ENCODE results near the gene FNDC5. TPM values are rescaled to one million over a fixed set of nuclear protein-coding genes. Genes with fewer than 3 reads are reported as not detected.

The FNDC5 gene
- total RNA-seq, 1 experiment from 2014 or later: 0.42 TPM

DNA sequence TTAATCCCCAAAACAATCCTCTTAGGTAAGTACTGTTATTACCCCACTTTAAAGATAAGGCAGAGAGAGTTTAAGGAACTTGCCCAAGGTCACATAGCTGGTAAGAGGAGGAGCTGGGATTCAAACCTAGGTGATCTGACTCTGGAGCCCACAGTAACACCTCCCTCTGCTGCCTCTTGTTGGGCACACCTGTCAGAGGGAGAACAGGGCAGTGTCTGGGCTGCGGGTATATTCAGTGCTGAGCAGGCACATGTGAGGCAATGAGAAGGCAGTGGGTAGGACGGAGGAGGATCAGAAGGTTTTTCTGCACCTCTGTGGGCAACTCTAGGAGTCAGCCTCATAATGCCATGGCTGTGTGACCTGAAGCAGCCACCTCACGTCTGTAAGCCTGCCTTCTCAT is 17.4 kb upstream of the FNDC5 start:
- no peak for DNase-seq (ENCODE audit: low read depth, low spot score)
- in situ Hi-C loops (cut with HindIII; ENCODE audit: low pct_unique_long_range_greater_than_20kb, low sequenced_read_pairs): no loop called here

DNA sequence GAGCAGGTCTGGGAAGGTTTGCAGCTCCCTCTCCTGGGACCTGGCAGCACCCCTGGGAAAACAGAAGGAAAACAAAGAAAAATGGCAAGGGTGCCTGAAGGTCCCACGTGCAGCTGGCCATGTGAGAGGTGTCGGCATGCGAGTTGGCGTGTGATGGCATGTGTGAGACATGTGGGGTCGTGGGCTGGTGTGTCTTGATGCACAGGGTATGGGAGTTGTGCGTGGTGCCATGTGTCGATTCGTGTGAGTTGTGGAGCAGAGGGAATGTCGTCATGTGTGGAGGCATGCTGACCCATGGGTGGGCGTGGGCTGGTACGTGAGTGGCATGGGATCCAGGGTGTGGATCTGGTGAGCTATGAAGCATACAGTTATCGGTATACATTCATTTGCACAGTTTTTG is 16.9 kb upstream of the FNDC5 start:
- in situ Hi-C loops (cut with HindIII; ENCODE audit: low pct_unique_long_range_greater_than_20kb, low sequenced_read_pairs): no loop called here

DNA sequence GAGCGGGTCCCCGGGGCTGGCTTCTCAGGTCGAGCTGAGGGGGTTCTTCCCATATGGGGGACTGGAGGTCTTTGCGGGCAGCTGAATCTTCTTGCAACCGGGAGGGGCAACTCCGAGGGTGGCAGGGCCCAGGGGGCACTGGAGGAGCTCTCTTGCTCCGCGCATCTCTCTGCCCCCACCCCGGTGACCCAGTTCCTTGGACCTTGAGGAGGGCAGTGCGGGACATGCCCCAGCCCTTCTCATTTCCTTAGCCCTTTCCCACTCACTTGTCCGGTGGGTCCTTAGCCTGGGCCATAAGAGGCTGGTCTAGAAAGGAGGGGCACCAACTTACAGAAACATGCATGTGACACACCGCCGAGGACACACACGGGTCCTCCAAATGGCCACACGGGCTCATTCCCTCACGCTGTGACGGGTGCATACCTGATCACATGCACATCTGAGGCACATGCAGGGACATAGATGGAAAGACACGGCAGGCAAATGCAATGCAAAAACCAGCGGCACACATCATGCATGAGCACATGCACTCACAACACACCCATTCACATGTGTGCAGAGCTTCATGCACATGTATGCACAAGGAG is 16.2 kb upstream of the FNDC5 start:
- DNase-seq (ENCODE audit: low read depth, low spot score): no peak
- in situ Hi-C loops (cut with HindIII; ENCODE audit: low pct_unique_long_range_greater_than_20kb, low sequenced_read_pairs): no loop called here

More for the DNA sequence above, 16.9 kb upstream of the FNDC5 start:
- DNase-seq (ENCODE audit: low read depth, low spot score): no peak

DNA sequence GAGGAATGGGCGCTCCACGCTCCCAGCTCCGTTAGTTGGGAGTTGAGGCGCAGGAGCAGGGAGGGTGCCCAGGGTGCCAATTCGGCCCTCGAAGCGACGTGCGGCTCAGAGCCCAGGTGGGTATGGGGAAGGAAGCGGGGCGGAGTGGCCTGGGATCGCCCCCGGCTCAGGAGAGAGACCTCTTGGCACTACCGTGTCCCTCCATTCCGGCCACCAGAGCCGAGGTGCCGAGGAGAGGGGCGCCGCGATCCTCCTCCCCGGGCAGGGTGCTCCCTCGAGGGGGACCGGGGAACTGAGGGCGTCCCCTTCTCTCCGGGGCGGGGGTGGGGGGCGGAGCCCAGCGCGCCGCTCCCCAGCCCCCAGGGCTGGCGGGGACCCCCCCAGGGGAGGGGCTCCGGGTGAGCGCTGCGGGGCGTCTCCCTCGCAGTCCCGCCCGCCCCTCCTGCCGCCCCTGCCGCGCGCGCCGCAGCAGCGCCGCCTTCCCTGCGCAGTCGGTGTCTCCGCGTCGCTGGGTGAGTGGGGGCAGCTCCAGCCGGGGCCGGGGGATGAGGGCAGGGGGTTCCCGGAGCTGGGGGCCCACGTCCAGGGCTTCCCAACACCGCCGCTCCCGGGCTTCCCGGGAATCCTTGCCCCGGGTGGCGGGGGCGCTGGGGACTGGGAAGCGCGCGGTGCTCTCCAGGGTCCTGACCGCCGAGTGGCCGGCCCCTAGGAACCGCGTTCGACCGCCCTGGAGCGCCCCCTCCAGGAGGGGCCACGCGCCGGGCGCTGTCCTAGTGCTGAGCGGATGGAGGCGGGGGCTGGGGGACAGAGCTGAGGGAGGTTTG is 15.5 kb upstream of the FNDC5 start, which contains the start of gene HPCA:
Gene HPCA (plus strand): TSS at position 488 of the 824 bp plus-strand sequence. CDS start 2,408 bp downstream, outside the sequence.
- in situ Hi-C loops (cut with HindIII; ENCODE audit: low pct_unique_long_range_greater_than_20kb, low sequenced_read_pairs): no loop called here
- DNase-seq (ENCODE audit: low read depth, low spot score): peak; percentile 47

DNA sequence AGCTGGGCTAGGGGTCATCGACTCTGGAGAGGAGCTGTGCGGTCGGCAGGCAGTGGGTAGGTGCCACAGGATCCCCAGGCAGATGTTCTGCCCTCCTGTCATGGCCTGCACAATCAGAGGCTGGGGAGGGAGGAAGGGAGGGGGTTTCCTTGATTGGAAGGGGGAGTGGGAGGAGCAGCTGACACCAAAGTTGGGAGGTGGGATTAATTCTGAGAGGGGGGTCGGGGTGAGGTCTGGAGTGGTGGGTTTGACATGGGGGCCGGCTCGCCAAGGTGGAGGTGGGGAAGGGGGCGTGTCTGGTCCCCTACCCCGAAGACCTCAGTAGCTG is 14.9 kb upstream of the FNDC5 start:
- in situ Hi-C loops (cut with HindIII; ENCODE audit: low pct_unique_long_range_greater_than_20kb, low sequenced_read_pairs): no loop called here
- no peak for DNase-seq (ENCODE audit: low read depth, low spot score)

DNA sequence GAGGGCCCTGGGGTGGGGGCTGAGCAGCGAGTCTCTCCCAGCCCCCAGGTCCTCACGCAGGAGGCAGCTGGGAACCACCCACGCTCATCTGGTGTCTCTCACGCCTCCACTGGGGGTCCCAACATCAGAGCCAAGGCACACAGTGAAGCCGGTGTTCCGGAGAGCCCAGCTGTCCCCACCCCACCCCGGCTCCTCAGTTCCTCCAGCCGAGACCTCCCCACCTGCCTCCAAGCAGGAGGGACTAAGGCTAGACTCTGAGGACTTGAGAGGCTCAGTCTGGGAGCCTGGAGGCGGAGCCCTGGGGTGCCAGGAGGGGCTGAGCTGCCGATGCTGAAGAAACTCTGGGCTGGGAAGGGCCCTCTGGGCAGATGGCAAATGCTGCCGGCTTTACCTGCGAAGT is 14.0 kb upstream of the FNDC5 start:
- in situ Hi-C loops (cut with HindIII; ENCODE audit: low pct_unique_long_range_greater_than_20kb, low sequenced_read_pairs): no loop called here

DNA sequence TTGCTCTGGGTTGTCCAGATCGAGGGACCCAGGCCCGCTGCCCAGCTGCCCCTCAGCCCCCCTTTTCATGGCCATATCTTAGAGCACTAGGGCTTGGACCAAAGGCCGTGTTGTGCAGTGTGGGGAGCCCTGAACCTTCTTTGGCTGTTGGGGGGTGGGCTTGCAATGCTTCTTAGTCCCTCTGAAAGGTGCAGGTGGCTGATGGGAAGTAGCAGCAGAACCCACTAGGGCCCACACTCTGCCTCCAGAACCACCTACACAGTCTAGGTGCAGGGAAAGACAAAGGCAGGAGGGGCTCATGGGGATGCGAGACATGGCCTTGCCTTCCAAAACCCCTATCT is 13.3 kb upstream of the FNDC5 start:
- in situ Hi-C loops (cut with HindIII; ENCODE audit: low pct_unique_long_range_greater_than_20kb, low sequenced_read_pairs): no loop called here
- DNase-seq (ENCODE audit: low read depth, low spot score): no peak

More for the DNA sequence above, 14.0 kb upstream of the FNDC5 start:
- DNase-seq (ENCODE audit: low read depth, low spot score): no peak

DNA sequence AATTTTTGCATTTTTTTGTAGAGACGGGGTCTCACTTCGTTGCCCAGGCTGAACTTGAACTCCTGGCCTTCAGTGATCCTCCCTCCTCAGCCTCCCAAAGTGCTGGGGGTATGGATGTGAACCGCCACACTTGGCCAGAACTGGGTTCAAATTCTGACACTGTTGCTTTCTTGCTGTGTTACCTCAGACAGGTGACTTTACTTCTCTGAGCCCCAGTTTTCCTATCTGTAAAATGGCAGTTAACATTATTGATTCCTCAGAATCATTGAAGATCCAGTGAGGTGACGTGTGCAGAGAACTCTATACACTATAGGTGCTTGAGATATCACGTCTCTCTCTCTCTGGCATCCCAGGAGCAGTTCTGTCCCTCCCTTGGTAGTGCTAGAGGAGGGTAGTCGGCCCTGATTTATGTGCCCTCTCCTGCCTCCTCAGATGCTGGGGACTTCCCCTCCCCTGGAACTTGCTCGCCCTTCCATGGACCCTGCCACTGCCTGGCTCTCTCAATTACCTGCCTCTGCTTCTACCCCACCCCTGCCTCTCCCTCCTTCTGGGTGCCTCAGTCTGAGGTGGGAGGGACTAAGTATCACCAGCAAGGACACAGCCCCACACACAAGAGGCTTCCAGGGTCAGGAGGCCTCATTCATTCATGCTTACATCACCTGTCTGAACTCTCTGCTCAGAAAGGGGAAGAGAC is 12.8 kb upstream of the FNDC5 start:
- no peak for DNase-seq (ENCODE audit: low read depth, low spot score)
- in situ Hi-C loops (cut with HindIII; ENCODE audit: low pct_unique_long_range_greater_than_20kb, low sequenced_read_pairs): no loop called here

DNA sequence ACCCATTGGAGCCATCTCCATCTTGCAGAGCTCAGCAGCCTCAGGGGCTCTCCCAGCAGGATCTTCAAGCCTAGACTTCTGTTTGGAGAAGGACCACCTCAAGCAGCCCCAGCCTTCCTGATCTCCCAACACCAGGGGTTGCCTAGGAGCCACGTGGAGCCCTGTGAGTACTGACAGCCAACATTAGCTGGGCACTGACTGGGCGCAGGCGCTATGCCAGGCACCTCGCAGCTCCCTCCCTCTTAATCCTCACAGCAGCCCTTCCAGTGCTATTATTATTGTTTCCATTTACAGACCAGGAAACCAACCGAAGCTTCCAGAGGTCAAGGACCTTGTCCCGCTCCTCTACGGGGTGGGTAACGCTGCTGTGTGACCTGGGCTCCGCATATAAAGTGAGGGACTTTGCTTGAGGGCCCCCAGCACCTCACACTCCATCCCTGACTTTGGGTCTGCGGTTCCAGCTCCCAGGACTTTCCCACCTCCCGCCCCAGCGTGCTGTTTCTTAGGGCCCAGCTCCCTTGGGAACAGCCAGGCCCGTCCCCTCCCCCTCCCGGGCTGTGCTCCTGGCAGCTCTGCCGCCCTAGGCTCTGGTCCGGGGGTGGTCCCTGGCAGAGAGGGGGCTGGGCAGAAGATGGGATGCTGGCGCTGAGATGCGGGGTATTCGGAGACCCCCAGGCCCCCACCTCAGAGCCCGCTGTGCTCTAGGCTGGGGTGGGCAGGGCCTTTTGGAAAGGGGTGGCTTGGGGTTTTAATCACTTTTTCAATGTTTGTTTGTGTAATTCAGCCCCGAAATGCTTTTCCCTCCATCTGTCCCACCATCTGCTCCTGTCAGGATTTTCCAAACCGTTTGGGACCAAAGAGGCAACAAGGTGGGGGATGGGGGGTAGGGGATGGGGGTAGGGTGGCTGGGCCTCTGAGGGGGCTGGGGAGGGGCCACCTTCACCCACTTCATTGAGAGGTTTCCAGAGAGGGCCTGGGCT is 11.4 kb upstream of the FNDC5 start:
- DNase-seq (ENCODE audit: low read depth, low spot score): no peak
- in situ Hi-C loops (cut with HindIII; ENCODE audit: low pct_unique_long_range_greater_than_20kb, low sequenced_read_pairs): no loop called here

DNA sequence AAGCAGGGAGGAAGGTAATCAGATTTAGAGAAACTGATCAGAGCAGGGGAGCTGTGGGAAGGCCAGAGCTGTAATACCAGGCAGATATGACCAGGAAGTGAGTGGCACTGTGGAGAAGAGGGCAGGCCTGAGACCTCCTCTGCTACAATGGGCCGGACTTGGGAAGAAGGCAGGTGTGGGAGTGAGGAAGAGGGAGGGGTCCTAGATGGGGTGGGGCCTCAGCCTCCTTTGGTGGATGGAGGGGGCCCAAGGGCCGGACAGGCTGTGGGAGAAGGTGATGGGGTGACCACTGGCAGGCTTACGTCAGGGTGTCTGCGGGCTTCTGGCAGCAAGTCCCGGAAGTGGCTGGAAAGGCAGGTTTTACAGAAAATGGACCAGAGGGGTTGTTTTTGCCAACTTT is 10.6 kb upstream of the FNDC5 start:
- in situ Hi-C loops (cut with HindIII; ENCODE audit: low pct_unique_long_range_greater_than_20kb, low sequenced_read_pairs): no loop called here
- DNase-seq (ENCODE audit: low read depth, low spot score): no peak

DNA sequence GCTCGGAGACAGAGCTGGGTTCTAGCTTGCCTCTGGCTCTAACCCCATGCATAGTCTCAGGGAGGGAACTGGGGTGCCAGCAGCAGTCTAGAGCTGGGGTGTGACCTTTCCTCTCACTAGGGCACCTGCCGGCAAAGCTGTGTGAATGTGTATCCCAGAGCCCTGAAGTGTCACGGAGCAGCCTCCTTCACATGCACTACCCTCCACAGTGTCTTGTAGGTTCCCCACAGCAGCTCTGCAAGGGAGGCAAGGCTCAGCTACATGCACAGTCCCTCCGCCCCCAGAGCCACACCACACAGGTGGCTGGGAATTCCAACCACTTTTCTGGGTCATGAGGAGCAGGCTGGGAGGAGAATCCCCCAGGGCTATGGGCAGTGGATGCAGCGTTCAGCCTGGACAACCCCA is 7.9 kb upstream of the FNDC5 start:
- in situ Hi-C loops (cut with HindIII; ENCODE audit: low pct_unique_long_range_greater_than_20kb, low sequenced_read_pairs): no loop called here
- no peak for DNase-seq (ENCODE audit: low read depth, low spot score)

DNA sequence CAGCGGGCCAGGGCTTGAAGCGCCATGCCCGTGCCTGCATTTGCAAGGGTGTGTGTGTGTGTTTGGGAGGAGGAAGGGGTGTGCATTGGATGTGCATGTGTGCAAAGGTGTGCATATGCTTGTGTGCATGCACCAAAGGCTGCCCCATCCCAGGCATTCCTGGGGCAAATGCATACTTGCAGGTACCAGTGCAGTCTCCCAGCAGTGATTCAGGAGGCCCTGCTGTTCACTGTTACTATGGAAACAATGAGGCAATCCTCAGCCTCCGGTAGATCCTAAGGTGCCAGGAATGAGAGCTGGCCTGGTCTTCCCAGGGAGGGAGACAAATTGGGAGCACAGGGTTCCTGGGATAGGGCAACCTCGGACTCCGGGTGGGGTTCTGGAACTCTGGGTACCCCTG is 7.5 kb upstream of the FNDC5 start:
- in situ Hi-C loops (cut with HindIII; ENCODE audit: low pct_unique_long_range_greater_than_20kb, low sequenced_read_pairs): no loop called here
- DNase-seq (ENCODE audit: low read depth, low spot score): no peak

DNA sequence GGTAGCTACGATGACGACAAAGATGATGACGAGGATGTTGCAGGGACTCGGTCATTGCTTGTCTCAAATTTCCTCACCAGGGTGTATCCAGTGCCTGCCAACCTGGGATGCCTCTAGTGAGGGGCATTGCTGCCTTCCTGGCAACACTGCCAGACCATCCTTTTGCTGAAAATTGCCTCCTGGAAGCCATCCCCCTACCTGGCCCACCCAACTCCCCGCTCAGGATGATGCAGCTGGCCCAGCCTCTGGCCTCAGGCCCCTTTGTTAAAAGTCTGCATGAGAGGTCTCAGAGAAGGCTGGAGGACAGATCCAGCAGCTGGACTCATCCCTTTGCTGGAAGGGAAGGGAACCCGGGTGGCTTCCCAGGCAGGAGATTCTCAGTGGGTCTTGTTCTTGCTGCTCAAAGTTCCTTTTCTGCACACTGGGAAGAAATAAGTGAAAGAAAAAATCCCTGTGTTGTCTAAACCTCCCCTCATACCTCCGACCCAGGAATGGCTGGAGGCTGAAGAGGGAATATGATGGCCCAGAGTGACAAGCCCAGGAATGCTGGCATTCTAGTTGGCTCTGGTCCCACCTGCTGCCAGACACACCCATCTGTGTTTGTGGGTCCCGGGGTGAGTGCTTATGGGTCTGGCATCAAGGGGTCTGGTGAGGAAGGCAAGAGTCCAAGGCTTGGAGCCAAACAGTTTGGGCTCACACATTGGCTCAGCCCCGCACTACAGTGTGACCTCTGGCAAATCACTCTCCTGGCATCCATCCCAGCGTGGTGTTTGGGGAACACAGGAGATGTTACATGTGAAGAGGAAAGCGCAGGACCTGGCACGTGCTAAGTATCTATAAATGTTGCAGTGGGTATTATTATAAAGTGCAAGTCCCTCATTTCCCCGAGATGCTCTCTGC is 6.7 kb upstream of the FNDC5 start:
- in situ Hi-C loops (cut with HindIII; ENCODE audit: low pct_unique_long_range_greater_than_20kb, low sequenced_read_pairs): no loop called here
- no peak for DNase-seq (ENCODE audit: low read depth, low spot score)

DNA sequence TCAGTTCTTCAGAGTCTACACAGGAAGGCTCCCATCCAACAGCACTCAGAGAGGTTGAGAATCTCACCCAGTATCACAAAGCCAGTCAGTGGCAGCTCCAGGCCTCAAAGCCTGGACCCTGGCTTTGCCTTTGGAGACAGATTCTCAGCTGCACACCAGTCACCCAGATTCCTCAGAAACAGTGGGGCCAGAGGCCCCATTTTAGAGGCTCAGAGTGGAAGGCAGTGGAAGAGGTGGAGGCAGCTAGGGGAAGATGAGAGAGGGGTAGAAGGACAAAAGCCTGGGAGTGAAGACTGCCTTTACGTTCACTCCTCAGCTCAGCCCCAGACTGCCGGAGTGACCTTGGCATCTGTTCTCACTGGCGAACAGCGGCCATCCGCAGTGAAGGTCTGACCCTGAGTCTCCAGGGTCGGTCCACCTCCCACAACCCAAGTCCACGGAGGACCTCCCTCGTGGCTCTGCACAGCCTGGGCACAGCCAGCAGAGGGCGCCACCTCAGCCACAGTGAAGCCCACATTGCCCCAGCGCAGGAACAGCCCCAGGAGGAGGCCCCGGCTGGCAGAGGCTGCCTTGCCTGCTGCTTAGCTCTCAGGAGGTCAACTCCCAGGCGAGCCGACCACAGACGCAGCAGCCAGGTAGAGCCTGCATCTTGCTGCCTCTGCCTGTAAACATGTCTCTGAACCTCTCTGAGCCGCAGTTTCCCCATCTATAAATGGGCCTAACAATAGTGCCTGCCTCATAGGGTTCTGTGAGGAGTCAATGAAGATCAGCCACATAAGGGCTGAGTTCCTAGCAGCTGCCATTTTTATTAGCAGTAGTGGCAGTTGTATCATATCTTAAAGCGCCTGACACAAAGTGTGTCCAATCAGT is 5.9 kb upstream of the FNDC5 start:
- in situ Hi-C loops (cut with HindIII; ENCODE audit: low pct_unique_long_range_greater_than_20kb, low sequenced_read_pairs): no loop called here
- peak; percentile 71 for DNase-seq (ENCODE audit: low read depth, low spot score)

DNA sequence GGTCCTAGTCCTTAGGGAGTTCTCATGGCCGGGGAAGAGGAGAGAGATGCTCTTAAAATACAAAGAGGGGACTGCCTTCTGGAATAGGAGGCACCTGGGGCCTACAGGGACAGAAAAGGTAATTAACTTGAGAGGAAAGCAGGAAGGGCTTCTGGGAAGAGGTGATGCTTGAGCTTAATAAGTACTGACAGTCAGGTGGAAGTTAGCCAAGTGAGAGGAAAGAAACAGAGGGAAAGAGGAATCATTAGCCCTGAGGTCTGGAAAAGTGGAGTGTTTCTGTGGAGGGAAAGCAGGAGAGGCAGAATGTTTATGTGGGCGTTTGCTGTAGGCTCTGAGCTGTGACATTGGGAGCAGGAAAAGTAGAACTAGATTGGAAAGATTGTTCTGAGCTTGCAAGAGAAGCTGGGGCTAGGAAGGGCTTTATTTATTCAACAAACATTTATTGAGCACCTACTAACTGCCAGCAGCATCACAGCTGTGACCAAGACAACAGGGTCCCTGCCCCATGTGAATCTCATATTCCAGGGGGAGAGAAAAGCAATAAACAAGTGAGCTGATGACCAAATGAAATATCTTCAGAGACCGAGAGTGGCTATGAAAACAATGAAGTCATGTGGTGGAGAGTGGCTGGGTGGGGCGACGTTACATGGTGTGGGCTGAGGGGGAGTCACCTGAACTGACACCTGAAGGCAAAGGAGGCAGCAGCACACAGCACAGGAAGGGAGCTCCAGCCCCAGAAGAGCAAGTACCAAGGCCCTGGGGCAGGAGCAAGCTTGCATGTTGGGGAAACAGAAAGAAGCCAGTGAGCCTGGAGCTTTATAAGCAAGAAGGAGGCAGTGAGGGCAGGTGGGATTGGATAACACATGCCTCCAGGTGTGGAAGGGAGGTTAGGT is 4.4 kb upstream of the FNDC5 start:
- in situ Hi-C loops (cut with HindIII; ENCODE audit: low pct_unique_long_range_greater_than_20kb, low sequenced_read_pairs): no loop called here
- DNase-seq (ENCODE audit: low read depth, low spot score): no peak
